A549 (cell line): ENCODE data around the gene POLE.

Experiments
- BHLHE40 ChIP-seq: IDR thresholded peaks from 2 replicates; pipeline ENCODE4 v1.6.1; 2012; ENCODE audit warnings: low read depth, low read length, inconsistent platforms
- EP300 ChIP-seq, 2 experiments: fragments of >200 bp; sonication (Bioruptor Twin); formaldehyde crosslinking; IDR thresholded peaks; 2 replicates in 1 of 2; 3 replicates in 1 of 2; pipeline ENCODE4 v1.6.1; 2016 to 2017
- HDAC2 ChIP-seq: fragments of 200-600 bp; sonication (generic); IDR thresholded peaks from 2 replicates; pipeline ENCODE4 v1.6.1; 2016
- HOXB5 ChIP-seq: fragments of 250-450 bp; sonication (Bioruptor Pico); IDR thresholded peaks from 2 replicates; pipeline ENCODE4 v1.5.0; 2020; ENCODE audit warnings: mild to moderate bottlenecking, moderate library complexity
- NR3C1 ChIP-seq: fragments of >200 bp; sonication (Bioruptor Twin); formaldehyde crosslinking; IDR thresholded peaks from 3 replicates; pipeline ENCODE4 v1.6.1; 2017
- POLR2A ChIP-seq: IDR thresholded peaks from 2 replicates; pipeline ENCODE4 v1.6.1; 2012; ENCODE audit warnings: mild to moderate bottlenecking, low read length
- POLR2AphosphoS2 ChIP-seq: conservative IDR thresholded peaks from 2 replicates; pipeline ENCODE4 v1.6.1; 2012; ENCODE audit warnings: low read length, improper control_type of control experiment, inconsistent platforms
- RAD21 ChIP-seq, 2 experiments: fragments of >200 bp in 1 of 2; sonication (Bioruptor Twin) in 1 of 2; formaldehyde crosslinking in 1 of 2; IDR thresholded peaks in 1 of 2; conservative IDR thresholded peaks in 1 of 2; 2 replicates in 1 of 2; 3 replicates in 1 of 2; pipeline ENCODE4 v1.6.1; 2012 to 2018; ENCODE audit warnings: inconsistent platforms in 1 of 2
- TF ChIP-seq, protein P1 (sequence below): IDR thresholded peaks from 2 replicates; pipeline ENCODE4 v1.6.1; 2012
- TF ChIP-seq, protein P2 (sequence below): fragments of >200 bp; sonication (Bioruptor Twin); formaldehyde crosslinking; IDR thresholded peaks from 3 replicates; pipeline ENCODE4 v1.5.1; 2016
- TF ChIP-seq, protein P3 (sequence below): fragments of 200-600 bp; sonication (generic); IDR thresholded peaks from 2 replicates; pipeline ENCODE4 v1.6.1; 2016; ENCODE audit warnings: antibody characterized with exemption, mild to moderate bottlenecking, moderate library complexity
- TF ChIP-seq, protein P4 (sequence below): fragments of 450-650 bp; IDR thresholded peaks from 2 replicates; pipeline ENCODE4 v1.6.1; 2014; ENCODE audit warnings: antibody characterized with exemption
- TF ChIP-seq, protein P5 (sequence below): fragments of 250-450 bp; sonication (Bioruptor Pico); IDR thresholded peaks from 2 replicates; pipeline ENCODE4 v1.5.0; 2021; ENCODE audit warnings: mild to moderate bottlenecking, moderate library complexity, borderline replicate concordance
- TF ChIP-seq, protein P6 (sequence below): IDR thresholded peaks from 2 replicates; pipeline ENCODE4 v1.6.1; 2012

DNA sequence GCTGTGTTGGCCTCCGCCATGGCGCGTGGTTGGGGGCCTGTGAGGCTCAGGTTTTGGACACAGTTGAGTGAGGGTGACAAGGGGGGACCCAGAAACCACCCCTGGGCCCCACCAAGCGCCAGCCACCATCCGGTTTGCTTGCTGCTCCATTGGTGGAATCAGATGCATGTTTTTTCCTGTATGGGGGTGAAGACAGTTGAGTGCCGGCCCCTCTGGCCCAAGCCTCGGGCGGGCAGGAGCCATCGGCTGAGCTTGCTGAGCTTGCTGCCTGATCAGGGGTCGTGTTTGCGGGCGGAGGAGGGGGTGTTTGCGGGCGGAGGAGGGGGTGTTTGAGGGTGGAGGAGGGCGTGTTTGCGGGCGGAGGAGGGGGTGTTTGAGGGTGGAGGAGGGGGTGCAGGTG, 29.9 kb upstream of the POLE start:
- TF ChIP-seq, protein P1, sequence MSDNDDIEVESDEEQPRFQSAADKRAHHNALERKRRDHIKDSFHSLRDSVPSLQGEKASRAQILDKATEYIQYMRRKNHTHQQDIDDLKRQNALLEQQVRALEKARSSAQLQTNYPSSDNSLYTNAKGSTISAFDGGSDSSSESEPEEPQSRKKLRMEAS: no peak
- TF ChIP-seq, protein P2, sequence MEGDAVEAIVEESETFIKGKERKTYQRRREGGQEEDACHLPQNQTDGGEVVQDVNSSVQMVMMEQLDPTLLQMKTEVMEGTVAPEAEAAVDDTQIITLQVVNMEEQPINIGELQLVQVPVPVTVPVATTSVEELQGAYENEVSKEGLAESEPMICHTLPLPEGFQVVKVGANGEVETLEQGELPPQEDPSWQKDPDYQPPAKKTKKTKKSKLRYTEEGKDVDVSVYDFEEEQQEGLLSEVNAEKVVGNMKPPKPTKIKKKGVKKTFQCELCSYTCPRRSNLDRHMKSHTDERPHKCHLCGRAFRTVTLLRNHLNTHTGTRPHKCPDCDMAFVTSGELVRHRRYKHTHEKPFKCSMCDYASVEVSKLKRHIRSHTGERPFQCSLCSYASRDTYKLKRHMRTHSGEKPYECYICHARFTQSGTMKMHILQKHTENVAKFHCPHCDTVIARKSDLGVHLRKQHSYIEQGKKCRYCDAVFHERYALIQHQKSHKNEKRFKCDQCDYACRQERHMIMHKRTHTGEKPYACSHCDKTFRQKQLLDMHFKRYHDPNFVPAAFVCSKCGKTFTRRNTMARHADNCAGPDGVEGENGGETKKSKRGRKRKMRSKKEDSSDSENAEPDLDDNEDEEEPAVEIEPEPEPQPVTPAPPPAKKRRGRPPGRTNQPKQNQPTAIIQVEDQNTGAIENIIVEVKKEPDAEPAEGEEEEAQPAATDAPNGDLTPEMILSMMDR: no peak
- no peak for TF ChIP-seq EP300 (IDR thresholded peaks at IDR 0.05)
- no peak for TF ChIP-seq HOXB5 (CRISPR knock-in tag)
- TF ChIP-seq BHLHE40: no peak
- no peak for TF ChIP-seq POLR2AphosphoS2
- TF ChIP-seq POLR2A: no peak
- TF ChIP-seq, protein P3, sequence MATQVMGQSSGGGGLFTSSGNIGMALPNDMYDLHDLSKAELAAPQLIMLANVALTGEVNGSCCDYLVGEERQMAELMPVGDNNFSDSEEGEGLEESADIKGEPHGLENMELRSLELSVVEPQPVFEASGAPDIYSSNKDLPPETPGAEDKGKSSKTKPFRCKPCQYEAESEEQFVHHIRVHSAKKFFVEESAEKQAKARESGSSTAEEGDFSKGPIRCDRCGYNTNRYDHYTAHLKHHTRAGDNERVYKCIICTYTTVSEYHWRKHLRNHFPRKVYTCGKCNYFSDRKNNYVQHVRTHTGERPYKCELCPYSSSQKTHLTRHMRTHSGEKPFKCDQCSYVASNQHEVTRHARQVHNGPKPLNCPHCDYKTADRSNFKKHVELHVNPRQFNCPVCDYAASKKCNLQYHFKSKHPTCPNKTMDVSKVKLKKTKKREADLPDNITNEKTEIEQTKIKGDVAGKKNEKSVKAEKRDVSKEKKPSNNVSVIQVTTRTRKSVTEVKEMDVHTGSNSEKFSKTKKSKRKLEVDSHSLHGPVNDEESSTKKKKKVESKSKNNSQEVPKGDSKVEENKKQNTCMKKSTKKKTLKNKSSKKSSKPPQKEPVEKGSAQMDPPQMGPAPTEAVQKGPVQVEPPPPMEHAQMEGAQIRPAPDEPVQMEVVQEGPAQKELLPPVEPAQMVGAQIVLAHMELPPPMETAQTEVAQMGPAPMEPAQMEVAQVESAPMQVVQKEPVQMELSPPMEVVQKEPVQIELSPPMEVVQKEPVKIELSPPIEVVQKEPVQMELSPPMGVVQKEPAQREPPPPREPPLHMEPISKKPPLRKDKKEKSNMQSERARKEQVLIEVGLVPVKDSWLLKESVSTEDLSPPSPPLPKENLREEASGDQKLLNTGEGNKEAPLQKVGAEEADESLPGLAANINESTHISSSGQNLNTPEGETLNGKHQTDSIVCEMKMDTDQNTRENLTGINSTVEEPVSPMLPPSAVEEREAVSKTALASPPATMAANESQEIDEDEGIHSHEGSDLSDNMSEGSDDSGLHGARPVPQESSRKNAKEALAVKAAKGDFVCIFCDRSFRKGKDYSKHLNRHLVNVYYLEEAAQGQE: no peak
- no peak for TF ChIP-seq HDAC2
- TF ChIP-seq, protein P4, sequence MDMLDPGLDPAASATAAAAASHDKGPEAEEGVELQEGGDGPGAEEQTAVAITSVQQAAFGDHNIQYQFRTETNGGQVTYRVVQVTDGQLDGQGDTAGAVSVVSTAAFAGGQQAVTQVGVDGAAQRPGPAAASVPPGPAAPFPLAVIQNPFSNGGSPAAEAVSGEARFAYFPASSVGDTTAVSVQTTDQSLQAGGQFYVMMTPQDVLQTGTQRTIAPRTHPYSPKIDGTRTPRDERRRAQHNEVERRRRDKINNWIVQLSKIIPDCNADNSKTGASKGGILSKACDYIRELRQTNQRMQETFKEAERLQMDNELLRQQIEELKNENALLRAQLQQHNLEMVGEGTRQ: no peak
- TF ChIP-seq RAD21 (conservative IDR thresholded peaks at IDR 0.05 in 1 of 2, IDR thresholded peaks at IDR 0.05 in 1 of 2): no peak
- no peak for TF ChIP-seq NR3C1
- TF ChIP-seq, protein P5, sequence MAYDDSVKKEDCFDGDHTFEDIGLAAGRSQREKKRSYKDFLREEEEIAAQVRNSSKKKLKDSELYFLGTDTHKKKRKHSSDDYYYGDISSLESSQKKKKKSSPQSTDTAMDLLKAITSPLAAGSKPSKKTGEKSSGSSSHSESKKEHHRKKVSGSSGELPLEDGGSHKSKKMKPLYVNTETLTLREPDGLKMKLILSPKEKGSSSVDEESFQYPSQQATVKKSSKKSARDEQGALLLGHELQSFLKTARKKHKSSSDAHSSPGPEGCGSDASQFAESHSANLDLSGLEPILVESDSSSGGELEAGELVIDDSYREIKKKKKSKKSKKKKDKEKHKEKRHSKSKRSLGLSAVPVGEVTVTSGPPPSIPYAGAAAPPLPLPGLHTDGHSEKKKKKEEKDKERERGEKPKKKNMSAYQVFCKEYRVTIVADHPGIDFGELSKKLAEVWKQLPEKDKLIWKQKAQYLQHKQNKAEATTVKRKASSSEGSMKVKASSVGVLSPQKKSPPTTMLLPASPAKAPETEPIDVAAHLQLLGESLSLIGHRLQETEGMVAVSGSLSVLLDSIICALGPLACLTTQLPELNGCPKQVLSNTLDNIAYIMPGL (CRISPR knock-in tag): no peak
- TF ChIP-seq, protein P6, sequence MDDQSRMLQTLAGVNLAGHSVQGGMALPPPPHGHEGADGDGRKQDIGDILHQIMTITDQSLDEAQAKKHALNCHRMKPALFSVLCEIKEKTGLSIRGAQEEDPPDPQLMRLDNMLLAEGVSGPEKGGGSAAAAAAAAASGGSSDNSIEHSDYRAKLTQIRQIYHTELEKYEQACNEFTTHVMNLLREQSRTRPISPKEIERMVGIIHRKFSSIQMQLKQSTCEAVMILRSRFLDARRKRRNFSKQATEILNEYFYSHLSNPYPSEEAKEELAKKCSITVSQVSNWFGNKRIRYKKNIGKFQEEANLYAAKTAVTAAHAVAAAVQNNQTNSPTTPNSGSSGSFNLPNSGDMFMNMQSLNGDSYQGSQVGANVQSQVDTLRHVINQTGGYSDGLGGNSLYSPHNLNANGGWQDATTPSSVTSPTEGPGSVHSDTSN: no peak
